VCaP (cell line): Measurements from ENCODE around the gene TNNT3.

Experiments used
- H3K27ac ChIP-seq: fragments of 450-650 bp; 2 replicates; pipeline ENCODE4 v1.5.1; 2017
- TF ChIP-seq, protein P1 (sequence below): fragments of 450-650 bp; conservative IDR thresholded peaks from 2 replicates; pipeline ENCODE4 v1.5.1; 2017; ENCODE audit warnings: mild to moderate bottlenecking, moderate library complexity

Gene TNNT3

GRCh38 chr11:1887451-1888346 lies 31.8 kb upstream of the TNNT3 start:
- H3K27ac ChIP-seq: no peak overlapping the region
- TF ChIP-seq, protein P1, sequence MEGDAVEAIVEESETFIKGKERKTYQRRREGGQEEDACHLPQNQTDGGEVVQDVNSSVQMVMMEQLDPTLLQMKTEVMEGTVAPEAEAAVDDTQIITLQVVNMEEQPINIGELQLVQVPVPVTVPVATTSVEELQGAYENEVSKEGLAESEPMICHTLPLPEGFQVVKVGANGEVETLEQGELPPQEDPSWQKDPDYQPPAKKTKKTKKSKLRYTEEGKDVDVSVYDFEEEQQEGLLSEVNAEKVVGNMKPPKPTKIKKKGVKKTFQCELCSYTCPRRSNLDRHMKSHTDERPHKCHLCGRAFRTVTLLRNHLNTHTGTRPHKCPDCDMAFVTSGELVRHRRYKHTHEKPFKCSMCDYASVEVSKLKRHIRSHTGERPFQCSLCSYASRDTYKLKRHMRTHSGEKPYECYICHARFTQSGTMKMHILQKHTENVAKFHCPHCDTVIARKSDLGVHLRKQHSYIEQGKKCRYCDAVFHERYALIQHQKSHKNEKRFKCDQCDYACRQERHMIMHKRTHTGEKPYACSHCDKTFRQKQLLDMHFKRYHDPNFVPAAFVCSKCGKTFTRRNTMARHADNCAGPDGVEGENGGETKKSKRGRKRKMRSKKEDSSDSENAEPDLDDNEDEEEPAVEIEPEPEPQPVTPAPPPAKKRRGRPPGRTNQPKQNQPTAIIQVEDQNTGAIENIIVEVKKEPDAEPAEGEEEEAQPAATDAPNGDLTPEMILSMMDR: no peak

GRCh38 chr11:1888347-1888753 lies 31.2 kb upstream of the TNNT3 start:
- TF ChIP-seq, protein P1: no peak
- H3K27ac ChIP-seq: no peak overlapping the region

- TF ChIP-seq, protein P1: no peak
- H3K27ac ChIP-seq: no peak overlapping the region
Measured at GRCh38 chr11:1888811-1889210, 30.7 kb upstream of the TNNT3 start.

GRCh38 chr11:1889224-1889930 lies 30.1 kb upstream of the TNNT3 start:
- H3K27ac ChIP-seq: no peak overlapping the region
- TF ChIP-seq, protein P1: no peak

DNA sequence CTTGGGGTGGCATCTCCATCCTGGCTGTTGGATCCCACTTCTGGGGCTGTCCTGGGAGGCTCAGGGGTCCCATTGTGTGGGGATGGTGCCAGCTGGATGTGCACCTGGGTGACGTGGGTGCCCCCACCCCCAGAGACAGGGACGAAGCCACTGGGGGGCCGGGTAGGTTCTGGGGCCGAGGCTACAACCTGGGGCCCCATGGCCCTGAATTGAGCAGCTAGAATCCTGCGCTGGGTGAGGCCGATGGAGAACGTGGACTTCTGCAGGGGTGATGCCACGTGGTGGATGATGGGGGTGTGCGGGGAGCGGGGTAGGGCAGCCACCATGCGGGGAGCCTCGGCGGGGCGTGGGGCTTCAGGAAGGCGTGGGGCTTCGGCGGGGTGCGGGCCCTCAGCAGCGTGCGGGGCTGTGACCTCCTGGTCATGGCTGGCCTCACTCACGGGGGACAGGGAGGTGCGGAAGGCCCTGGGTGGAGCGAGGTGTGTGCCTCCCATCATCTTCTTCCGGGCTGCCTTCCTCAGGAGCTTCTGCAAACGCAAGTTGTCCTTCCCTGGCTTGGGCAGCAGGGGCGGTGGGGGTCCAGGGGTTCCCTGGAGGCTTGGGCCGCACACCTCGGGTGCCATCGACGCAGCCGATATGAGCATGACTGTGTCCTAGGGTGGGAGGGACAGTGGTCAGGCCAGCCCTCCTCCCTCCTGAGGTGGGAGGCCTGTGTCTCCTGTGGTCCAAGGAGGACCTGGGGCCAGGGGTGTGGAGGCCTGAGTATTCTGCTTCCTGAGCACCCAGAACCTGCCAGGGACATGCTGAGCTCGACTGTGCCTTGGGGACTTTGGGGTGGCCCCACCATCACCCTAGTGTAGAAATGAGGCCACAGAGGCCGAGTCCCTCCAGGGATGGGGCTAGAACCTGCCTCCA lies 29.3 kb upstream of the TNNT3 start:
- H3K27ac ChIP-seq: no peak overlapping the region
- TF ChIP-seq, protein P1: no peak

DNA sequence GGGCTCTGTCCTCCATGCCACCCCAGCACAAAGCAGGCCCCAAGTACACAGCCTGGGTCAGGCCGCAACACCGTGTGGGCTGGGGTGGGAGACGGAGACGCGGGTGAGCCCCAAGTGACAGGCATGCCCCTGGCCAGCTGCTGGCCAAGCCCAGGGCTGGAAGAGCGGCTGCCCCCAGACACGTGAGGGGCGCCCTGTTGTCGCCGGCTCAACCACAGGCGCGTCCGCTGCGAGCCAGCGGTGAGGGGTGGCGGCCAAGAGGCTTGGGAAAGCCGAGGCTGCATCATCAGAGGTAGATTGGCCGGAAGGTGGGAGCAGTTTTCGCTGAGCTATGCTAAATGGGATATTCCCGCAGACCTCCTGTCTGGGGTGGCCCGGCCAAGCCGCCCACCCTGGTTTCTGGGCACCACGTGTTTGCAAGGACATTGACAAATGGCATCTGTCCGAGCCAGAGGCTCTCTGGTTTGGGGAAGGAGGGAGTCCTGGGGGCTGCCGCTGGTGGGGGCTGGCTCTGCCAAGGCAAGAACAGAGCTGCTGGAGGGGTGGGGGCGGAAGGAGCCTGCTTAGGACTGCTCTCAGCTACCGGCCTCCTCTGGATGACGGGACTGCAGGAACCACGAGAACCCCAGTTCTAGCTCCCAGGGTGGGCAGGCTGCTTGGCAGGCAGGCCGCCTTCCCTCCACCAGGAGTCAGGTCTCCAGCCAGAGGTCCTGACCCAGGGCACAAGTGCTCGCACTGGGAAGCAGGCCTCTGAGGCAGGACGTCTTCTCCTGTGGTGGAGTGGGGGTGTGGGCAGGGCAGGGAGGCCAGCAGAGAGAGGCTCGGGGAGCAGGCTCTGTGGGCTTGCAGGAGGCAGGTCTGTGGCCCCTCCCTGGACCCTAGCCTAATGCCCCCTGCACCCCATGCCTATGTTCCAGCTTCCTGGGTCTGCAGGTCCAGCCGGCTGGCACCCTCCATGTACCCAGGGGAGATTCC lies 28.4 kb upstream of the TNNT3 start:
- TF ChIP-seq, protein P1: no peak
- H3K27ac ChIP-seq: no peak overlapping the region
